NT2/D1 (cell line): Measurements from ENCODE around the gene ANKRD2.

Experiments
- DNase-seq: peaks from one replicate; pipeline ENCODE4 v3.0.0-alpha.2; 2011; ENCODE audit warnings: low read depth, low spot score
- H3K27me3 ChIP-seq: 2 replicates; pipeline ENCODE4 v1.6.0; 2011; ENCODE audit warnings: mild to moderate bottlenecking; ENCODE audit not compliant: insufficient read length, insufficient read depth
- H3K36me3 ChIP-seq: 2 replicates; pipeline ENCODE4 v1.6.1; 2011; ENCODE audit warnings: mild to moderate bottlenecking, low read length, mixed read lengths; ENCODE audit not compliant: insufficient read depth, insufficient read length
- H3K4me1 ChIP-seq: 2 replicates; pipeline ENCODE4 v1.5.1; 2011; ENCODE audit not compliant: insufficient read depth, insufficient read length
- H3K4me3 ChIP-seq: 2 replicates; pipeline ENCODE4 v1.5.1; 2011; ENCODE audit warnings: low read depth; ENCODE audit not compliant: insufficient read length
- H3K9ac ChIP-seq: 2 replicates; pipeline ENCODE4 v1.6.0; 2011; ENCODE audit warnings: low read depth; ENCODE audit not compliant: insufficient read length
- H3K9me3 ChIP-seq: 2 replicates; pipeline ENCODE4 v1.5.1; 2011; ENCODE audit warnings: mild to moderate bottlenecking, low read length; ENCODE audit not compliant: insufficient read depth
- SUZ12 ChIP-seq: IDR thresholded peaks from 2 replicates; pipeline ENCODE4 v1.6.1; 2011; ENCODE audit not compliant: insufficient read length, insufficient read depth; ENCODE audit errors: extremely low read depth
- YY1 ChIP-seq: IDR thresholded peaks from 2 replicates; pipeline ENCODE4 v1.6.1; 2011; ENCODE audit not compliant: insufficient read length, insufficient read depth
- ZNF274 ChIP-seq: IDR thresholded peaks from 2 replicates; pipeline ENCODE4 v1.6.1; 2011; ENCODE audit warnings: mild to moderate bottlenecking, low read depth, low read length

Gene ANKRD2

DNA sequence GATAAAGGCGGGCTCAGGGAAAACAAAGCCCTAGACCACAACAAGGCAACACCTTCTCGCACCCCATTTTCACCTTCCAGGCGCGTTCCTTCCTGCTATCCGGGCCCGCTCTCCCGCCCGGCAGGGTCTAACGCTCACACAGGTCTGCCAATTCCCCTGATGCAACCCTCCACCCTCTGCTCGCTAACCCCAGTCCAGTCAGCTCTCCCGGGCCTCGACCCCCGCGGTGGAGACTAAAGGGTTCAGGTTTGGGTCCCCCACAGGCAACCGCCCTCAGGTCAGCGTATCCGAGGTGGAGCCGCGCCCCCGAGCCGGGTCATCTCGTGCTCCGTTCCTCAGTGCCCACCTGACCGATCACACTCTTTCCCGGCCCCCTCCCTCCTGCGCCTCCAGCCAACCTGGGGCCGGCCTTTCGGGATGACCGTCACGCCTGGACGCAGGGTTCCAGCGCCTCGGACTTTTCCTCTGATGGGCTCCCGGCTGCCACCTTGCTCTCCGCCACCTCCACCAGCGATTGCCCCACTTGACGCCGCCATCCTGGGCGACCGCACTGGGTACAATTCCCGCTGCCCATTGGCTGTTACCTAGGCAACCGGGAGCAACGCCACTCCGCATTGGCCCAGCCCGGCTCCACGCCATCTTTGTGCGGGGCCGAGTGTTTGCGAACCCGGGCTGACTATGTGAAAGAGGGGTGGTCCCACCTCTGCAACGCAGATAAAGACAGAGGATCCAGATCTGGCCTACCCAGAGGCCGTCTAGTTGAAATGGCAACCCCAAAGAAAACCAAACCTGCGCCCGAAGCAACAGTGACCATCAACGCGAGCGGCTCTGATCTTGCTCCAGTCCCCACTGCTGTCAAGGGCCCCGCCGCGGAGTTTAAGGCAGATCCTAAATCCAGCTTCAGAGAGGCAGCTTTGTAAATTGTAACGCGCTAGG lies 60.6 kb downstream of the ANKRD2 start, which contains the start of gene MORN4:
TSS of gene MORN4 (minus strand) at position 552 of the 936 bp plus-strand sequence. CDS start 13,847 bp downstream, outside the sequence.
- Histone ChIP-seq H3K36me3 (no peaks in the 10 kb centered on the region), H3K27me3 (no peaks in the 10 kb centered on the region), H3K9me3 (no peaks in the 10 kb centered on the region), H3K9ac (peak within 1 kb of the TSS; percentile 84), H3K4me3 (peak within 1 kb of the TSS; percentile 74), H3K4me1 (no peaks in the 10 kb centered on the region)
- TF ChIP-seq SUZ12 (no peak), YY1 (peak; percentile 93), ZNF274 (no peak)
- peak; percentile 72 for DNase-seq
